ENCODE measurements around the gene REN.

REN gene

GRCh38 chr1:204190212-204191211 is 24.4 kb upstream of the REN start:
- DNase-seq = peak; percentile 30

GRCh38 chr1:204188959-204189639 is 23.0 kb upstream of the REN start:
- no peak for DNase-seq

- DNase-seq = no peak
Measured at GRCh38 chr1:204186597-204186996, 20.5 kb upstream of the REN start.

GRCh38 chr1:204181116-204181515 is 15.0 kb upstream of the REN start:
- no peak for DNase-seq

- DNase-seq = no peak
Measured at GRCh38 chr1:204180133-204180532, 14.0 kb upstream of the REN start.

GRCh38 chr1:204178487-204179281 is 12.5 kb upstream of the REN start:
- no peak for DNase-seq

GRCh38 chr1:204177133-204177532 is 11.0 kb upstream of the REN start:
- no peak for DNase-seq

- DNase-seq = no peak
Measured at GRCh38 chr1:204176049-204176448, 9.9 kb upstream of the REN start.

- DNase-seq = no peak
Measured at GRCh38 chr1:204174958-204175357, 8.8 kb upstream of the REN start.

- no peak for DNase-seq
Measured at GRCh38 chr1:204172404-204173029, 6.4 kb upstream of the REN start.

- no peak for DNase-seq
Measured at GRCh38 chr1:204171751-204172178, 5.6 kb upstream of the REN start.

- DNase-seq = no peak
Measured at GRCh38 chr1:204170494-204171155, 4.5 kb upstream of the REN start.

GRCh38 chr1:204169858-204170257 is 3.7 kb upstream of the REN start:
- DNase-seq = no peak

- no peak for DNase-seq
Measured at GRCh38 chr1:204167730-204168129, 1.6 kb upstream of the REN start.

- peak; percentile 71 for DNase-seq
Measured at GRCh38 chr1:204162494-204163074, 3.6 kb downstream of the REN start.

GRCh38 chr1:204161609-204162493 is 4.3 kb downstream of the REN start:
- DNase-seq = no peak

GRCh38 chr1:204157962-204158361 is 8.2 kb downstream of the REN start:
- no peak for DNase-seq

- no peak for DNase-seq
Measured at GRCh38 chr1:204155881-204156280, 10.3 kb downstream of the REN start.

GRCh38 chr1:204154568-204155255 is 11.4 kb downstream of the REN start:
- no peak for DNase-seq

- no peak for DNase-seq
Measured at GRCh38 chr1:204153667-204154066, 12.5 kb downstream of the REN start.

All from CD4-positive, alpha-beta T cell treated with Interleukin-15 for 1 hour (primary cell).